Activated naive CD4-positive, alpha-beta T cell treated with anti-CD3 and anti-CD28 coated beads, Interleukin-2, amount 50 U/mL, for 72 hours (primary cell): ENCODE results near the gene EML4. TPM values are rescaled to one million over a fixed set of nuclear protein-coding genes. Genes with fewer than 3 reads are reported as not detected.

Source experiments
- ATAC-seq, 2 donors: fragments of 150-1000 bp; cut with Tn5 transposase; 2 replicates each; pipeline ENCODE4 v1.10.0; 2021; ENCODE audit warnings: mild to moderate bottlenecking in 2 of 2, moderate library complexity in 2 of 2
- DNase-seq, 2 donors: peaks; one replicate each; pipeline ENCODE4 v3.0.0; 2021 to 2022; ENCODE audit warnings: low spot score in 2 of 2
- H3K27ac Mint-ChIP-seq, 2 donors: one replicate each; pipeline ENCODE4 v1.8.0; 2022; ENCODE audit warnings: mild to moderate bottlenecking in 2 of 2, mixed read lengths in 2 of 2
- H3K36me3 Mint-ChIP-seq, 2 donors: one replicate each; pipeline ENCODE4 v1.8.0; 2022; ENCODE audit warnings: mixed read lengths in 2 of 2
- H3K9me3 Mint-ChIP-seq, 2 donors: one replicate each; pipeline ENCODE4 v1.8.0; 2022; ENCODE audit warnings: mixed read lengths in 2 of 2
- total RNA-seq, 2 donors: library from RNA; stranded (reverse); gene quantifications; one replicate each; pipeline ENCODE4 v1.2.3, GENCODE V29; 2022

EML4 gene
- total RNA-seq, 2 donors from 2014 or later = 56.6 to 85.7 TPM

GRCh38 chr2:42314892-42315468 is 145.8 kb downstream of the EML4 start:
- Mint-ChIP-seq H3K36me3 (peaks cover 0 to 7% of the 10 kb centered on the region in 2 donors), H3K27ac (peak overlapping the region; percentile 47 to 70), H3K9me3 (no peaks in the 10 kb centered on the region)
- no peak for DNase-seq
- ATAC-seq = peak; percentile 32 to 61

GRCh38 chr2:42315844-42316470 is 146.8 kb downstream of the EML4 start:
- peaks cover 0 to 5% of the 10 kb centered on the region in 2 donors for H3K9me3 Mint-ChIP-seq
- peaks cover 0 to 14% of the 10 kb centered on the region in 2 donors for H3K36me3 Mint-ChIP-seq
- ATAC-seq (no peak), DNase-seq (no peak)
- H3K27ac Mint-ChIP-seq = no peak overlapping the region

GRCh38 chr2:42316910-42317309 is 147.8 kb downstream of the EML4 start:
- Mint-ChIP-seq H3K36me3 (peaks cover 0 to 14% of the 10 kb centered on the region in 2 donors), H3K27ac (peak overlapping the region in 1 of 2 donors; percentile 25), H3K9me3 (peaks cover 0 to 5% of the 10 kb centered on the region in 2 donors)
- no peak for DNase-seq
- ATAC-seq = no peak

DNA sequence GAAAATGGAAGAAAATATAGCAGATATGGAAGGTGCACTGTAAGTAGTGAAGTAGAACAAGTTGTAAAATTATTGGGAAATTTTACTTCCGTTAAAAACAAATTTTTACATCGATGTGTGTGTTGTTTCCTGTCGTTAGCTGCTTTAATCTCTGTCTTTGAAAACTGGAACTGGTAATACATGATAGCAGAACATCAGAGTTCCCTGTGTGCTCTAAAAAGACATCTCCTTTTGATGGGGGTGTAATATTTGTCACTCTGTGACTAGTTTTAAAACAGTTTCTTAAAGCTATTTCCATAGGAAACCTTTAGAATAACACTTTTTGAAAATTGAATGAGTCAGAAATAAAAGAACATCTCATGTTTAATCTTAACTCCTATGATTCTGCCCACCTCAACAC is 148.3 kb downstream of the EML4 start:
- Mint-ChIP-seq H3K36me3 (peaks cover 0 to 14% of the 10 kb centered on the region in 2 donors), H3K27ac (peak overlapping the region; percentile 25 to 29), H3K9me3 (peaks cover 0 to 5% of the 10 kb centered on the region in 2 donors)
- peak in 1 of 2 donors; percentile 55 for ATAC-seq
- DNase-seq = no peak

GRCh38 chr2:42317945-42318344 is 148.8 kb downstream of the EML4 start:
- peaks cover 0 to 5% of the 10 kb centered on the region in 2 donors for H3K9me3 Mint-ChIP-seq
- peak overlapping the region; percentile 25 to 30 for H3K27ac Mint-ChIP-seq
- DNase-seq (no peak), ATAC-seq (no peak)
- peaks cover 0 to 14% of the 10 kb centered on the region in 2 donors for H3K36me3 Mint-ChIP-seq

DNA sequence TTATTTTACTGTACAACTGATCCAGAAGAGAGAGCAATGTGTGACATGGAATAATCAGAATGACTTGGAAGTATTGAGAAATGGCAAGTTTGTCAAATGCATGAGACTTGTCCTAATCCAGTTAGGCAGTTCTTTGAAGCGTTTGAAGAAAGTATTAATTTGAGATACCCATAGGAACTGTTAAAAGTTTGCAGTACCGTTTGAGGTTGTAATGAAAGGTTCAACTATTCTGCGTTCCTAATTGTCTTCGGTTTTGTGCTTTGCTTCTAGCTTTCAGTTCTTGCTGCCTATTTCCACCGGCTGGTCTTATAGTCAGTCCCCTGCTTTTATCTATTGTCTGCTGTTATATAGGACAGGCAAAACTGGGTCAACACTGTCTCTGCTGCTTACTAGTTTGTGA is 150.1 kb downstream of the EML4 start:
- ATAC-seq (no peak), DNase-seq (no peak)
- Mint-ChIP-seq H3K27ac (no peak overlapping the region), H3K36me3 (peaks cover 0 to 14% of the 10 kb centered on the region in 2 donors), H3K9me3 (peaks cover 0 to 5% of the 10 kb centered on the region in 2 donors)

GRCh38 chr2:42321452-42322064 is 152.4 kb downstream of the EML4 start:
- ATAC-seq (no peak), DNase-seq (no peak)
- Mint-ChIP-seq H3K9me3 (peaks cover 0 to 5% of the 10 kb centered on the region in 2 donors), H3K36me3 (peaks cover 0 to 7% of the 10 kb centered on the region in 2 donors), H3K27ac (peak overlapping the region; percentile 44 to 59)

DNA sequence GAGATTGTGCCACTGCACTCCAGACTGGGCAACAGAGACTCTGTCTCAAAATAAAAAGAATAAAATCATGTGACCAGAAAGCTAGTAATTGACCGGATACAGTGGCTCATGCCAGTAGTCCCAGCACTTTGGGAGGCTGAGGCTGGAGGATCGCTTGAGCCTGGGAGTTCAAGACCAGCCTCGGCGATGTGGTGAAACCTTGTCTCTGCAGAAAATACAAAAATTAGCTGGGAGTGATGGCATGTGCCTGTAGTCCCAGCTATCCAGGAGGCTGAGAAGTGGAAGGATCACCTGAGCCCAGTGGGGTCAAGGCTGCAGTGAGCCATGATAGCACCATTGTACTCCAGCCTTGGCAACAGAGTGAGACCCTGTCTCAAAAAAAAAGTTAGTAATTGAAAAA is 155.1 kb downstream of the EML4 start:
- DNase-seq (no peak), ATAC-seq (no peak)
- Mint-ChIP-seq H3K27ac (peak overlapping the region; percentile 42 to 93), H3K36me3 (peaks cover 0 to 7% of the 10 kb centered on the region in 2 donors), H3K9me3 (peaks cover 0 to 5% of the 10 kb centered on the region in 2 donors)

DNA sequence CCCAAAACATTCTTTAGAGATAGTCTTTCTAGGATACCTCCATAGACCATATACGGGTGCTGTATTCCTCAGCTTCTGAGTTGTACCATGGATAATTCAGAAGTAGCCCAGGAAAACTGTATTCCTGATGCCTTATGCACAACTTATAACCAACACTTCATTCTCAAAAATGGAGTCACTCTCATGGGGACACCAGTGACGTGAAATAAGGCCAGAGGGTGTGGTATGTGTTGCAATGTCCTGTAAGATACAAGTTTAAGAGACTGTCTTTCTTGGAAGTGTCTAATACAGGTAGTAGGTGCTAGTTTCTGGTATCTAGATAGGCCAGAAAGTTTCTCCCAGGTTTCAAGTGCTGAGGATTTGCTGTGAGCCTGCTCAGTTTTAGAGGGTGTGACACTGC is 155.8 kb downstream of the EML4 start:
- peak overlapping the region in 1 of 2 donors; percentile 42 for H3K27ac Mint-ChIP-seq
- H3K36me3 Mint-ChIP-seq = peaks cover 0 to 13% of the 10 kb centered on the region in 2 donors
- H3K9me3 Mint-ChIP-seq = peaks cover 0 to 5% of the 10 kb centered on the region in 2 donors
- peak in 1 of 2 donors; percentile 17 for ATAC-seq
- no peak for DNase-seq

DNA sequence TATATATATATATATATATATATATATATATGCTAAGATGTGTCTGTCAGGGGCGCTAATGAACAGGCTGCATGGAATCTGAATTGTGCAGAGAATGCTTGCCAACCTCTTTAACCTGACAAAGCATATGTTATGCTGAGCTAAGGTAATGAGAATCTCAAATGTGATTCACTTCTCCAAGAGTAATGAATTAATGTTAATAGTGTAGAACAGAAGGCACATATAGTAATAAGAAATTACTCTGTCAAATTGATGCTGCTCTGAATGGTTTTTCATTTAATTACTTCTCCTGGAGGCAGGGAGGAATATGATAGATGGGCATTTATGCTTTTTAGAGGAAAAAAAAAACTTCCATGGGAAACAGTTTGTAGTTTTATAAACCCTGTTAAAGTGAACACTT is 156.5 kb downstream of the EML4 start:
- no peak for DNase-seq
- no peak for ATAC-seq
- peaks cover 0 to 2% of the 10 kb centered on the region in 2 donors for H3K9me3 Mint-ChIP-seq
- peaks cover 0 to 10% of the 10 kb centered on the region in 2 donors for H3K36me3 Mint-ChIP-seq
- H3K27ac Mint-ChIP-seq = no peak overlapping the region

DNA sequence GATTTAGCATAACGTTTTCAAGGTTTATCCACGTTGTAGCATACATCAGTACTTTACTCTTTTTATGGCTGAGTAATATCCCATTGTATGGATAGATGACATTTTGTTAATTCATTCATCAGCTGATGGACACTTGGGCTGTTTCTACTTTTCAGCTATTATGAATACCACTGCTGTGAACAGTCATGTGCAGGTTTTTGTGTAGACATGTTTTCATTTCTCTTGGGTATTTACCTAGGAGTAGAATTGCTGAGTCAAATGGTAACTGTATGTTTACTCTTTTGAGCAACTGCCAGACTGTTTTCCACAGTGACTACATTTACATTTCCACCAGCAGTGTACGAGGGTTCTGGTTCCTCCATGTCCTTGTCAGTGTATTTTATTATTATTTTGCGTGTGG is 158.0 kb downstream of the EML4 start:
- H3K27ac Mint-ChIP-seq = peak overlapping the region; percentile 35 to 86
- DNase-seq (no peak), ATAC-seq (peak in 1 of 2 donors; percentile 34)
- no peaks in the 10 kb centered on the region for H3K9me3 Mint-ChIP-seq
- H3K36me3 Mint-ChIP-seq = peaks cover 0 to 14% of the 10 kb centered on the region in 2 donors

- Mint-ChIP-seq H3K9me3 (no peaks in the 10 kb centered on the region), H3K36me3 (peaks cover 0 to 19% of the 10 kb centered on the region in 2 donors), H3K27ac (no peak overlapping the region)
- DNase-seq (no peak), ATAC-seq (no peak)
These were observed 159.1 kb downstream of the EML4 start for GRCh38 chr2:42328148-42328833.

DNA sequence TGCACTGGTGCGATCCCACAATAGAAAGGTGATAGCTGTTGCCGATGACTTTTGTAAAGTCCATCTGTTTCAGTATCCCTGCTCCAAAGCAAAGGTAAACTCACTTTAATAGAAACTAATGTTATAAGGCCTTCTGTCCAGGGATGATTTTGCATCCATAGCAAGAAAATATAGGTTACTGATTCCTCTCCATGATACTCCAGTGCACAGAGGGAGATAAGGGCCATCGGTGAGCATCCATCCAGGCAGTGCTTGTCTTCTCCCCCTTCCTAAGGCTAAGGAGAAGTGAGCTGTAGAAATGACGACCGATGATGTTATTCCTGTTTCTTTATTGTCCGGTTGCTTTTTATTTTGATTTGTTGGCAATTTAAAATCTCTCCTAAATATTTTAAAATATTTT is 159.8 kb downstream of the EML4 start:
- H3K9me3 Mint-ChIP-seq = no peaks in the 10 kb centered on the region
- no peak for ATAC-seq
- no peak overlapping the region for H3K27ac Mint-ChIP-seq
- no peak for DNase-seq
- H3K36me3 Mint-ChIP-seq = peaks cover 0 to 26% of the 10 kb centered on the region in 2 donors

- Mint-ChIP-seq H3K36me3 (peaks cover 0 to 28% of the 10 kb centered on the region in 2 donors), H3K9me3 (no peaks in the 10 kb centered on the region), H3K27ac (peak overlapping the region; percentile 6 to 12)
- ATAC-seq = peak in 1 of 2 donors; percentile 21
- no peak for DNase-seq
These were observed 160.6 kb downstream of the EML4 start for GRCh38 chr2:42329736-42330135.

GRCh38 chr2:42331569-42332284 is 162.6 kb downstream of the EML4 start:
- peaks cover 0 to 43% of the 10 kb centered on the region in 2 donors for H3K36me3 Mint-ChIP-seq
- no peak overlapping the region for H3K27ac Mint-ChIP-seq
- peaks cover 0 to 4% of the 10 kb centered on the region in 2 donors for H3K9me3 Mint-ChIP-seq
- DNase-seq = no peak
- ATAC-seq = no peak

DNA sequence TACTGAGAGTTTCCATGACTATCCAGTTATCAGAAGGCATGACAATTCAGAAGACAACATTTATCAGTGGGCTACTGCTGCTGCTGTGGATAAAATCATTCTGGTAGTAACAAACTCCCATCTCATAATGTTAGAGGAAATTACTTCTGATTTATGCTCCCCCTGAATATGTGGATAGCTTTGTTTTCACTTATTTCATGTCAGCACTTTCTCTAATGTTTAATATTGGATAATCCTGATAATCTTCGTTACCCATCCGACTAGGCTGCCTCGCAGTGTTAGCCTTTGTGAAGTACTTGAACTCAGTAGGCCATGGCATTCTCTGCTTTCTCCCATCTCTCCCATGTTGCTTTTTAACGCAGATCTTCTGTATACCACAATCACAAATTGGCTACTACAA is 163.4 kb downstream of the EML4 start:
- no peak for DNase-seq
- peaks cover 7 to 51% of the 10 kb centered on the region in 2 donors for H3K36me3 Mint-ChIP-seq
- H3K27ac Mint-ChIP-seq = peak overlapping the region in 1 of 2 donors; percentile 33
- ATAC-seq = no peak
- H3K9me3 Mint-ChIP-seq = peaks cover 4 to 6% of the 10 kb centered on the region in 2 donors
